Measurements from ENCODE around the gene ILKAP.

DNA sequence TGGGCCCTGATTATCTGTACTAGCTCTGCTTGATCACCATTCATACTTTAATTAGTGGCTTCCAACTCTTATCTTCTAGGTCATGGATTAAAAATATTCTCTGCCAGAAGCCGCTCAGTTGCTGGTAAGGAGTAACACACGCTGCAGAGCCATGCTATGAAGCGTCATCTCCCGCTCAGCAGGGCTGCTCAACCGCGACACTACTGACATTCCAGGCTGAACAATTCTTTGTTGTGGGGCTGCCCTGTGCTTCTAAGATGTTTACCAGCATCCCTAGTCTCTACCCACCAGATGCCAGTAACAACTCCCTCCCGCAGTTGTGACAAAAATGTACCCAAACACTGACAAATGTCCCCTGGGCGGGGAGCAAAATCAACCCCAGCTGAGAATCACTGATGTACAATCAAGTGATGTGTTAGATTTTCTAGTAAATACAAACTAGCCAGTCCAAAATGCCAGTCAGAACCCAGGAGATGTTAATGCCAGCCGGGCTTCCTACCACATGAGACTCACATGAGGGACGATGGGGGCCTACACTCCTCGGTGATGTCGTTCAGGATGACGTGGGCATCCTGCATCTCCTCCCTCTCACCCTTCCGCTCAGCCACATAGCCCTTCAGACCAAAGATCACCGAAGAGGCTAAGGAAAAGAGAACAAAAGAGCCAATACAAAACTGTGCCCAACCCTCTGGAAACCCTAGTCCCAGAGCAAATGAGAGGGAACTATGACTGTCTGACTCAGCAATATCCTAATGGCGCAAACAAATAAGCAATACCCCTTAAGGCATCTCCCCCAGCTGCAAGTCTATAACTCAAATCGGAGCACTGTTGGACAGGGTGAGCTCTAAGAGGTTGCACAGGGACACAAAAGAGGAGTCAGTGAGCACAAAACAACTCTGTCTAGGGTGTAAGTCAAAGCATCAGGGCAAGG, 15.6 kb downstream of the ILKAP start:
- TF ChIP-seq, protein P1, sequence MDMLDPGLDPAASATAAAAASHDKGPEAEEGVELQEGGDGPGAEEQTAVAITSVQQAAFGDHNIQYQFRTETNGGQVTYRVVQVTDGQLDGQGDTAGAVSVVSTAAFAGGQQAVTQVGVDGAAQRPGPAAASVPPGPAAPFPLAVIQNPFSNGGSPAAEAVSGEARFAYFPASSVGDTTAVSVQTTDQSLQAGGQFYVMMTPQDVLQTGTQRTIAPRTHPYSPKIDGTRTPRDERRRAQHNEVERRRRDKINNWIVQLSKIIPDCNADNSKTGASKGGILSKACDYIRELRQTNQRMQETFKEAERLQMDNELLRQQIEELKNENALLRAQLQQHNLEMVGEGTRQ (IDR thresholded peaks at IDR 0.05), result no peak
- TF ChIP-seq, protein P2, sequence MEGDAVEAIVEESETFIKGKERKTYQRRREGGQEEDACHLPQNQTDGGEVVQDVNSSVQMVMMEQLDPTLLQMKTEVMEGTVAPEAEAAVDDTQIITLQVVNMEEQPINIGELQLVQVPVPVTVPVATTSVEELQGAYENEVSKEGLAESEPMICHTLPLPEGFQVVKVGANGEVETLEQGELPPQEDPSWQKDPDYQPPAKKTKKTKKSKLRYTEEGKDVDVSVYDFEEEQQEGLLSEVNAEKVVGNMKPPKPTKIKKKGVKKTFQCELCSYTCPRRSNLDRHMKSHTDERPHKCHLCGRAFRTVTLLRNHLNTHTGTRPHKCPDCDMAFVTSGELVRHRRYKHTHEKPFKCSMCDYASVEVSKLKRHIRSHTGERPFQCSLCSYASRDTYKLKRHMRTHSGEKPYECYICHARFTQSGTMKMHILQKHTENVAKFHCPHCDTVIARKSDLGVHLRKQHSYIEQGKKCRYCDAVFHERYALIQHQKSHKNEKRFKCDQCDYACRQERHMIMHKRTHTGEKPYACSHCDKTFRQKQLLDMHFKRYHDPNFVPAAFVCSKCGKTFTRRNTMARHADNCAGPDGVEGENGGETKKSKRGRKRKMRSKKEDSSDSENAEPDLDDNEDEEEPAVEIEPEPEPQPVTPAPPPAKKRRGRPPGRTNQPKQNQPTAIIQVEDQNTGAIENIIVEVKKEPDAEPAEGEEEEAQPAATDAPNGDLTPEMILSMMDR (IDR thresholded peaks at IDR 0.05), result no peak
- TF ChIP-seq RNF2 (IDR thresholded peaks at IDR 0.05; ENCODE audit: borderline replicate concordance, low read depth) (no peak), POLR2A (IDR thresholded peaks at IDR 0.05; ENCODE audit: low read length) (no peak), FOSL2 (IDR thresholded peaks at IDR 0.05) (no peak), FOSL2 (CRISPR knock-in tag; IDR thresholded peaks at IDR 0.05) (no peak), MAZ (IDR thresholded peaks at IDR 0.05; ENCODE audit: borderline replicate concordance, low read depth, low read length) (no peak)
- TF ChIP-seq, protein P3, sequence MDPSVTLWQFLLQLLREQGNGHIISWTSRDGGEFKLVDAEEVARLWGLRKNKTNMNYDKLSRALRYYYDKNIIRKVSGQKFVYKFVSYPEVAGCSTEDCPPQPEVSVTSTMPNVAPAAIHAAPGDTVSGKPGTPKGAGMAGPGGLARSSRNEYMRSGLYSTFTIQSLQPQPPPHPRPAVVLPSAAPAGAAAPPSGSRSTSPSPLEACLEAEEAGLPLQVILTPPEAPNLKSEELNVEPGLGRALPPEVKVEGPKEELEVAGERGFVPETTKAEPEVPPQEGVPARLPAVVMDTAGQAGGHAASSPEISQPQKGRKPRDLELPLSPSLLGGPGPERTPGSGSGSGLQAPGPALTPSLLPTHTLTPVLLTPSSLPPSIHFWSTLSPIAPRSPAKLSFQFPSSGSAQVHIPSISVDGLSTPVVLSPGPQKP (IDR thresholded peaks at IDR 0.05; ENCODE audit: low read depth, low read length), result no peak
